ENCODE data around the gene UBASH3B.

DNA sequence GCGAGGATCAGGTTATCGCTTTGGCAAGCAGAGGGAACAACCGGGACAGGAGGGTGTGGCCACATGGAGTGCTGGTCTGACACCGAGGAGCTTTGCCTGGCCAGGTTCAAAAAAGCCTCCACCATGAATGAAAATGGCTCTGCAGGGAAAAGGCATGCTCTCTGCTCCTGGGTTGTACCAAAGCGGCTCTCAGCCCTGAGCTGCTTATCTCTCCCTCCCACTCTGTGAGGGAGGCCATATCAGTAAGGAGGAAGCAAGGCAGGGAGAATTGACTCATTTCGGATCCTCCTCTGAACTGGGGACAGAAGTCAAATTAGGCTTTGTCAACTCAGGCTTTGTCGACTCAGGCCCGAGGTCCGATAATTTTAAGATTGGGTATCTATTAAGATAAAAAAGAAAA, 99.9 kb downstream of the UBASH3B start:
- TF ChIP-seq, protein P1, sequence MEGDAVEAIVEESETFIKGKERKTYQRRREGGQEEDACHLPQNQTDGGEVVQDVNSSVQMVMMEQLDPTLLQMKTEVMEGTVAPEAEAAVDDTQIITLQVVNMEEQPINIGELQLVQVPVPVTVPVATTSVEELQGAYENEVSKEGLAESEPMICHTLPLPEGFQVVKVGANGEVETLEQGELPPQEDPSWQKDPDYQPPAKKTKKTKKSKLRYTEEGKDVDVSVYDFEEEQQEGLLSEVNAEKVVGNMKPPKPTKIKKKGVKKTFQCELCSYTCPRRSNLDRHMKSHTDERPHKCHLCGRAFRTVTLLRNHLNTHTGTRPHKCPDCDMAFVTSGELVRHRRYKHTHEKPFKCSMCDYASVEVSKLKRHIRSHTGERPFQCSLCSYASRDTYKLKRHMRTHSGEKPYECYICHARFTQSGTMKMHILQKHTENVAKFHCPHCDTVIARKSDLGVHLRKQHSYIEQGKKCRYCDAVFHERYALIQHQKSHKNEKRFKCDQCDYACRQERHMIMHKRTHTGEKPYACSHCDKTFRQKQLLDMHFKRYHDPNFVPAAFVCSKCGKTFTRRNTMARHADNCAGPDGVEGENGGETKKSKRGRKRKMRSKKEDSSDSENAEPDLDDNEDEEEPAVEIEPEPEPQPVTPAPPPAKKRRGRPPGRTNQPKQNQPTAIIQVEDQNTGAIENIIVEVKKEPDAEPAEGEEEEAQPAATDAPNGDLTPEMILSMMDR (conservative IDR thresholded peaks at IDR 0.05) = no peak
- no peak for TF ChIP-seq EZH2 (IDR thresholded peaks at IDR 0.05; ENCODE audit: low read depth)

Measured in PC-9 (cell line).